Activated gamma-delta T cell (primary cell): ENCODE results near the gene RADX.
A peak's percentile ranks its signal among the peaks of the same experiment; 100 is the strongest.

Experiments
- DNase-seq: peaks from one replicate; lab custom pipeline; 2025; lab: John Stamatoyannopoulos, UW

RADX gene

DNA sequence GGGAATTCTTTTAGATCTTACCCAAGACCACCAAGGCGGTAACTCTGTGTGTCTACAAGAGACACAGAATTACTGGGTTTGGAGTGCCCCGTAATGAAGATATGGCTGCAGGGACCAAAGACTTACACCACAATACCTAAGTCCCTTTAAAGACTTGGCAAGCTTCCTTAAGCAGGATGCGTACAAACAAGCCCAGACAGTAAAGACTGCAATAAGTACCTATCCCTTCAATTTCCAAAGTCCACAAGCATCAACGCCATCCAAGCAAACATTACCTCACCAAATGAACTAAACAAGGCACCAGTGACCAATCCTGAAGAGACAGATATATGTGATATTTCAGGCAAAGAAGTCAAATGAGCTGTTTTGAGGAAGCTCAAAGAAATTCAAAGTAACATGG, 72.4 kb downstream of the RADX start:
- DNase-seq: no peak

DNA sequence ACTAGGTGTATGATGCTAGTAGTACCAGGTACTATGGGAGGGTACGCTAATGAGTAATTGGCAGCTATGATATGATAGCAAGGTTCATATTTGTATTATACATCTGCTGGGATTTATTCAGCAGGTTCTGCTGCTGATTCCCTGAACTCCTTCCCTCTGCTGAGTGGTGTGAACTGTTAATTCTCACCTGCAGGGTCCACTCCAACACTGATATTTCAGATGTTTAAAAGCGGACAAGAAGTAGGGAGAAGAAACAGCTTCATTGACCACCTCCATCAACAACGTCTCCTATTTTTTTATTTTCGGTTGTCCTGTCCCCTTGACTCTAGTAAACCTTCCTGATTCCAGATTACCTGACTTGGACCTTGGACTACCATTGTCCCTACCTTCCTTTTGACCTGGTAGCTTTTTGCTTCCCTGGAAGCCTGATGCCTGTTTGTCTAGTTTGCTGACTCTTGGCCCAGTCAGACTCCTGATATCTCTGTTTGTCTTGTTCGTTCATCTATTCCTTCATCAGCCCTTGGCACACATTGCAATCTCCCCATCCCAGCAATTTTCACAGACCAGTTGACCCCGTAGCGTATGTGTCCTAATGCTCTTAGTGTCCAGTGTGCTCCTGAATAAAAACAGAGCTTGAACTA, 80.8 kb downstream of the RADX start:
- DNase-seq: no peak

DNA sequence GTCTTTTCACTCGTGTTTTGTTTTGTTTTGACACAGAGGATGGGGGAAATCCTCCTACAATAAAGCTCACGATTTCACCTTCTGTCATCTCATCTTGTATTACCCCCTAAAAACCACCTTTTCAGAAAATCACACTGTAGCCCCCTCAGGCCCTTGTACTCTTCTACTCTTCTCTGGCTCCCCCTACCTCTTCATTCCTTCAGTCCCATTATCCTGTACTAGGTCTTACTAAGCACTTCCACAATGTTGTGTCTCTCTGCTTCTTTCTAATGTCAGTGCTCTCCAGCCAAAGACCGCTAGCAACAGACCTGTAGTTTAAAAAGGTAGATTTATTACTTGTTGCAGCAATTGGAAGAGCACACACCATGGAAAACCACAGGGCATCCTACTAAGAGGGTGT, 84.7 kb downstream of the RADX start:
- no peak for DNase-seq

DNA sequence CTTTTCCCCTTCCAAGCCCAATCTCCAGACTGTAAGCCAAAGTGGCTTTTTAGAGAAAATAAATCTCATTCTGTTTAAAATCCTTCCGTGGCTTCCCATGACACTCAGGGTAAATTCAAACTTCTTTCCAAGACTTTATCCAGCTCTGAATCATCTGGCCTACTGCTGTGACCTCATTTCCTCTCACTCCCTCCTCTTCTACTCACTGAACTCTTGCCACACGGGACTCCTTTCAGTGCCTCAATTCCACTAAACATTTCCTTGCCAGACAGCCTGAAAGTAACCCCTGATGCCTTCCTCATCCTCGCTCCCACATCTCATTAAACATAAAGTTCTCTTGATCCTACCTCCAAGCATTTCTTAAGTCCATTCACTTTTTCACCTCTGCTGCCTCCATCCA, 86.9 kb downstream of the RADX start:
- no peak for DNase-seq

DNA sequence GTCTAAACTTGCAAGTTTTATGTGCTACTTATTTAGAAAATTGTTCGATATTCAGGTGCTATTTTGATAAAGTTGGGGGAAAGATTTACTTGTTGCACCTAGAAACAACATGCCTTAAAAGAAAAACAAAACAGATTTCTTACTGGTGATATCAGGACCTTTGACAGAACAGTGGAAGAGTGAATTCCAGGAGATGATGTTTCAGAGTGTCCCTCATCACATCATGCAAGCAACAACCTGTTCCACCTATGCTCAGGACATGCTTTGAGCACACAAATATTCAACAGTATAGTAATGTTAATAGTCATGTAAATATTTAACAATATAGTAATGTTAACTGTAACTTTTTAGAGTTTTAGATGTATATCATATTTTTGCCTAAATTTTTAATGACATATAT, 90.9 kb downstream of the RADX start:
- no peak for DNase-seq

DNA sequence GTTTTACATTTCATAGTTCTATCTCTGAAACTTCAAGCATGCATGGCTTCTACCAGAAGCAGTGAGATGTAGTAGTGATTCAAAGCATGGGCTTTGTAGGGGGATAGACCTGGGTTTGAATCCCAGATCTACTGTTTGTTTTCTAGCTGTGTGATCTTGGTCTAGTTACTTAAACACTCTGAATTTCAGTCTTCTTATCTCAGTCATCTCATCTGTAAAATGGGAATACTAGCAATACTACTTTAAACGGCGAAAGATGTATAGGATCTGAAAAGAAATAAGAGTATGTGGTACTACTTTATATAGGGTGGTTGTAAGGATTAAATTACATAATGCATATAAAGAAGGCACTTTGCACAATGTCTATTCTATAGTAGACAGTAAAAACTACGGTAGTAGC, 94.7 kb downstream of the RADX start:
- no peak for DNase-seq

DNA sequence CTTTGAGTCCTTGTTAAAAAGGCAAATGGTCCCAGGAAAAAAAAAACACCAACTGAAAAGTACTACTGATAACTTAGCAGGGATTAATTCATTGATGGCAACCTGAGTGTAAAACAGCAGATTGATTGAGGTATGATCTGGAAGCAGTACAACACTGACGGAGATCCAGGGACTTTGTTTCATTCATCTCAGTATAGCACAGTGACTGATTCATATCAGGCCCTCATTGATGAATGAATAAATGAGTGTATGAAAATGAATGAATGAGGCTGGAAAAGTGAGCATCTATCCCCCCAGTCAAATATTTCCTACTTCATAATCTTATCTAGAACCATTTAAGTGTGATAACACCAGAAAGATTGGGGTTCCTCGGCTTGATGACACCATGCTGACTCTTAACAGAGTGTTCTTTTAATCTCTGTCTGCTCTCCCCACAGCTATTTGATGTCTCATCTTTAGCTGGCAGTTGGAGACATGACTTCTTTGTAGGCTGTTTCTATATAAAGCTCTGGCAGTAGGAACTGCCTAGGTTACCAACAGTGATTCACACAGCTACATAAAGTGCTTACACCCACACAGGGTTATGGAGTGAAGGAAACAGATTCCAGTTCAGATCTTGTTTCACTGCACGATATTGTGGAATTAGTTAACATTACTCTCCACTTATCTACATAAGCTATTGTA, 96.1 kb downstream of the RADX start:
- DNase-seq: no peak

DNA sequence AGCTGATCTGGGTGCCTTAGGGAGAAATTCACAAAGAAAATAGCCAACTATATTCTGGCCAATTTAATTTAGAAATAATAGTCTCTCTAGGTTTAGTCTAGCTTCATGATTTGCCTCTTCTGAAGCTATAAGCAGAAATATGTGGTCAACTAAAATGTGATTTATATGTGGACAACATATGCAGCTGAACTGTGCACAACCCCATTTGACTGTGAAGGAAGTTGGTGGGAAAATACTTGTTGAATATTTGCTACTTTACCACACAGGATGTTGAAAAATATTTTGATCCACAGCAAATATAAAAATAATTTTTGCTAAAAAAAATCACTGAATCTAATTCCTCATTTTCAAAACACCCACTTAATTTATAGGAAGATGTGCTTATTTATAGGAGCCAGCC, 99.0 kb downstream of the RADX start:
- no peak for DNase-seq

DNA sequence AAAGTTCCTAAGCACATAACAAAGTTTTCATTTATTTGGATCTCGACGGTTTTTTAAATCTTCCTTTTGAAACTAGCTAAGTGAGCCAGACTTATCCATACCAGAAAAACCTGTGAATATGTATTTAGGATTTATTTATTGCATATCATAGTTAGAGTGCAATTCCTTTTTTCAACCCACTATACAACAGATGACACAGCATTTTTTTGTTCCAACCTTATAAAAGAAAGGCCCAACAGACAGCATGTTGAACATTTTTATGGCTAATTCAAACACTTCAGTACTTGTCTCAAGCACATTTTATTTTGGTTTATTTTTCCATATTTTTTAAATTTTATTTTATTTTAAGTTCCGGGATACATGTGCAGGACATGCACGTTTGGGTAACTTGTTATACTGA, 99.6 kb downstream of the RADX start:
- no peak for DNase-seq

DNA sequence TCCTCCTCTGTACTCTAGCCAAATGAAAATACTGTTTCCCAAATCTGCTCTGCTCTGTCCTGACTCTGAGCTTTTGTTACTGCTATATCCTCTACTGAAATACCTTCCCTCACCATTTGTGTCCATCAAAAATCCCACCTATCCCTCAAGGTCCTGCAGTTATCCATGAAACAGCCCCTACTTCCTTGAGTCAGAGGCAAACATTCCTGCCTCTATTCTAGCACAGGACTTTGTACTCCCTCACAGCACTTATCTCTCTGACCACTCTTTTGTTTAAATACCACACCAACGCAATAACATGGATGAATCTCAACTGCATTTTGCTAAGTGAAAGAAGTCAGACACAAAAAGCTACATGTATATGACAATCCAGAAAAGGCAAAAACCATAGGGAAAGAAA, 104.2 kb downstream of the RADX start:
- no peak for DNase-seq

DNA sequence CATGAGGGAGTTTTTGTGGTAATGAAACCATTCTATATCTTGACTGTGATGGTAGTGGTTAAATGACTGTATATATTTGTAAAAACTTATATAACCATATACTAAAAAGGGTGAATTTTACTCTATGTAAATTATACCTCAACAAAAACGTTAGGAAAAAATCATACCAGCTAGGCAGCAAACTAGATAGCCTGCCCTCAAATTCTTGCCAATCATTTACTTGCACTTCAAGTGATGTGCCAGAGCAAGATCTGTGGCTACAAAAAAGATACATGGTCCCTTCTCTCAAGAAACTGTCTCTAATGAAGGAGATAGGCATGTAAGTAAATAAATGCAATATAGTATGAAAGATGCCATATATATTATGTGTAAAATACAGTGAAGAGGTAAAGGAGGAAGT, 104.7 kb downstream of the RADX start:
- DNase-seq: no peak

DNA sequence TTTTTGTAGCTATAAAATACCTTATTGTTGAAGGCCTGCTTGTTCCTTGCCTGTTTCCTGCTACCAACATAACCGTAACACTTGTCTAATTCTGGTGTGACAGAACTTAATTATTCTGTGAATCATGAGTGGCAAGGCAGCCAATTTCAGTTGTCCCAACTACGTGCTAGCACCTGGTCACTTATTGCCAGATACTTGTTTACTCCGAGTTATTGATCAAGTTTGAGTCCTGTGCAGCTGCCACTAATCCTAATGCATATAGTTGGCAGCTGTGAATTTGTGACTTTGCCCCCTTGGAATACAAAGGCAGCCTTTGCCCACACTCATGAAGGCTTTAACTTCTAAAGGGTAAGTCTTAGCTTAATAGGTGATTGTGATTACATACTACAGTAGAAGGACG, 106.9 kb downstream of the RADX start:
- no peak for DNase-seq

DNA sequence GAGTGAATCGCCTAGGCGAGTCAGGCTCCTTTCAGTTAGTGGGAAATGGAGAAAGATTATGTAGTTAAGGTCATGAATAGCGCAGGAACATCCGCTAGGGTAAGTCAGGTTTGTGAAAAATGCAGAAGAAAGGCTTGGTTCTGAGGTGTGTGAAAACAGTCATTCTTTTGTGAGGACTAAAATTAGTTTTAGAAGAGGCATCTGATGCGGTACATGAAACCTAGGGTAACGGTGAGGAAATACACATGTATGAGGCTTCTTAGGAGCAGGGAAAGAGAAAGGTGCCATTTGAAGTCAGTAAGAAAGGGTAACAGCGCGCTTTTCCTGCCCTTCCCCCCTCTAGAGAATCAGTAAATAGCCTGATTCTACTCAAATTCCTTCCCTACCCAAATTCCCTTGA, 114.2 kb downstream of the RADX start:
- no peak for DNase-seq

DNA sequence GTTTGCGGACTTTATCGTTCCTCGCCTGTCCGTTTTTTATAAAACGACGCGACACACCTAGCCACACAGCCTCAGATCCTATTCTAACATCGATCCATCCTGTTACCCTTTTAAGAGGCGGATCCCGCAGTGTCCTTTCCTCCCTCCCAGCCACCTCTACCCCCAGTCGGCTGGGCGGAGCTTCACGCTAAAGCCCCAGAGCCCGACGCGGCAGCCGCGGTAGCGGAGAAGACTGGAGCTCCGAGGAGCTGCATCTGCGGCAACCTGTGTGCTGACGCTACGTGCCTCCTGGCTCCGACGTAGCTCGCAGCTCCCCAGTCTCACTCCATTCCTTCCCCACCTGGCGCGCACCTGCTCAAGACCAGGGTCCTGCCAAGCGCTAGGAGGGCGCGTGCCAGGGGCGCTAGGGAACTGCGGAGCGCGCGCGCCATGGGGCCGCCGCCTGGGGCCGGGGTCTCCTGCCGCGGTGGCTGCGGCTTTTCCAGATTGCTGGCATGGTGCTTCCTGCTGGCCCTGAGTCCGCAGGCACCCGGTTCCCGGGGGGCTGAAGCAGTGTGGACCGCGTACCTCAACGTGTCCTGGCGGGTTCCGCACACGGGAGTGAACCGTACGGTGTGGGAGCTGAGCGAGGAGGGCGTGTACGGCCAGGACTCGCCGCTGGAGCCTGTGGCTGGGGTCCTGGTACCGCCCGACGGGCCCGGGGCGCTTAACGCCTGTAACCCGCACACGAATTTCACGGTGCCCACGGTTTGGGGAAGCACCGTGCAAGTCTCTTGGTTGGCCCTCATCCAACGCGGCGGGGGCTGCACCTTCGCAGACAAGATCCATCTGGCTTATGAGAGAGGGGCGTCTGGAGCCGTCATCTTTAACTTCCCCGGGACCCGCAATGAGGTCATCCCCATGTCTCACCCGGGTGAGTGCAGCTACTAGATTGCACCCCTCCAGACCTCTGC, 115.0 kb downstream of the RADX start, which contains the start of gene RNF128:
TSS of gene RNF128 (plus strand) at position 217 of the 953 bp plus-strand sequence. CDS start at position 430, 213 bp downstream.
- DNase-seq: peak; percentile 8

DNA sequence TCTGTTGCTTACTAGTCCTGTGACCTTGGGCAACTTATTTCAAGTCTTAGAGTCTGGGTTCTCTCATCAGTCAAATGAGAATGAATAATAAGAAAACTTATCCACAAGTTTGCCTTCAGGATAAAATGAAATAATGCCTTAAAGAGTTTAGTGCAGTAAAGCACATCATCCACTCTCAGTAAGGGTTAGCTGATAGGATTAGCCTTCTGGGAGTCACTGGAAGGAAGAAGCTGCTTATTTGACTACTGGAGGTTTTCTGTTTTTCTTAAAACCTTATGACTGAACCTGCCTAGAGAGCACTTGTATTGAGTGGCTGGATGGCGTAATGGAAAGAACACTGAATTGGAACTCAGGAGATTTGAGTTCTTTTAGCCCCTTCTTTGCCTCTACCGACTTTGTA, 116.6 kb downstream of the RADX start:
- DNase-seq: no peak
